PFSK-1 (cell line): Measurements from ENCODE around the gene WDR76.

Experiments used
- POLR2AphosphoS5 ChIP-seq: IDR thresholded peaks from 2 replicates; pipeline ENCODE4 v1.6.1; 2012; ENCODE audit warnings: low read depth, mild to moderate bottlenecking, control low read depth, low read length, moderate library complexity
- SIN3A ChIP-seq: IDR thresholded peaks from 2 replicates; pipeline ENCODE4 v1.6.1; 2012; ENCODE audit warnings: mild to moderate bottlenecking, low read length, moderate library complexity, borderline replicate concordance; ENCODE audit not compliant: insufficient read depth
- TAF1 ChIP-seq: IDR thresholded peaks from 2 replicates; pipeline ENCODE4 v1.6.1; 2012; ENCODE audit warnings: low read length, control low read depth, borderline replicate concordance; ENCODE audit not compliant: insufficient read depth
- TF ChIP-seq, protein P1 (sequence below), 2 experiments: IDR thresholded peaks; 2 replicates each; pipeline versions ENCODE4 v1.6.1 to v1.8.0; 2011 to 2012; ENCODE audit warnings: low read depth in 2 of 2, low read length in 2 of 2, control low read depth in 1 of 2, inconsistent platforms in 1 of 2, mild to moderate bottlenecking in 1 of 2, moderate library complexity in 1 of 2; ENCODE audit not compliant: insufficient read depth in 1 of 2

DNA sequence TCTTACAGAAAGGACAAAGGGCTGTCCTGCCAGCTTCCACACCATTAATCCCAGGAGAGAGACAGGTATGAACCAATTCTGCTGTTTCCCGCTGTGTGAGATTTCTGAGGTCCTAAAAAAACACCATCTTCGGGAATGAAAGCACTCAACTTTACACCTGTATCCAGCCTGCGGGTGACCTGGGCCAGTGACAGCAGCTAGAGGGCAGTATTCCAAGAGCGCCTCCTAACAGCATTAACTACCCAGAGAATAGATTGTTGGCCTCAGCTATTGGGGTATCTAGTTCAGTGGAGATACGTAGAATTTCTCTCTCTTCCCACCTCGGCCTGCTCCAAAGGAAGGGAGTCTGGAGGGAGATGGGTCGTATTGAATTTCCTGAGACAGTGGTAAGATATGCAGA lies 55.1 kb downstream of the WDR76 start:
- TF ChIP-seq, protein P1, sequence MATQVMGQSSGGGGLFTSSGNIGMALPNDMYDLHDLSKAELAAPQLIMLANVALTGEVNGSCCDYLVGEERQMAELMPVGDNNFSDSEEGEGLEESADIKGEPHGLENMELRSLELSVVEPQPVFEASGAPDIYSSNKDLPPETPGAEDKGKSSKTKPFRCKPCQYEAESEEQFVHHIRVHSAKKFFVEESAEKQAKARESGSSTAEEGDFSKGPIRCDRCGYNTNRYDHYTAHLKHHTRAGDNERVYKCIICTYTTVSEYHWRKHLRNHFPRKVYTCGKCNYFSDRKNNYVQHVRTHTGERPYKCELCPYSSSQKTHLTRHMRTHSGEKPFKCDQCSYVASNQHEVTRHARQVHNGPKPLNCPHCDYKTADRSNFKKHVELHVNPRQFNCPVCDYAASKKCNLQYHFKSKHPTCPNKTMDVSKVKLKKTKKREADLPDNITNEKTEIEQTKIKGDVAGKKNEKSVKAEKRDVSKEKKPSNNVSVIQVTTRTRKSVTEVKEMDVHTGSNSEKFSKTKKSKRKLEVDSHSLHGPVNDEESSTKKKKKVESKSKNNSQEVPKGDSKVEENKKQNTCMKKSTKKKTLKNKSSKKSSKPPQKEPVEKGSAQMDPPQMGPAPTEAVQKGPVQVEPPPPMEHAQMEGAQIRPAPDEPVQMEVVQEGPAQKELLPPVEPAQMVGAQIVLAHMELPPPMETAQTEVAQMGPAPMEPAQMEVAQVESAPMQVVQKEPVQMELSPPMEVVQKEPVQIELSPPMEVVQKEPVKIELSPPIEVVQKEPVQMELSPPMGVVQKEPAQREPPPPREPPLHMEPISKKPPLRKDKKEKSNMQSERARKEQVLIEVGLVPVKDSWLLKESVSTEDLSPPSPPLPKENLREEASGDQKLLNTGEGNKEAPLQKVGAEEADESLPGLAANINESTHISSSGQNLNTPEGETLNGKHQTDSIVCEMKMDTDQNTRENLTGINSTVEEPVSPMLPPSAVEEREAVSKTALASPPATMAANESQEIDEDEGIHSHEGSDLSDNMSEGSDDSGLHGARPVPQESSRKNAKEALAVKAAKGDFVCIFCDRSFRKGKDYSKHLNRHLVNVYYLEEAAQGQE (IDR thresholded peaks at IDR 0.05; ENCODE audit: insufficient read depth in 1 of 2, low read depth in 2 of 2, low read length in 2 of 2), result no peak
- no peak for TF ChIP-seq POLR2AphosphoS5
- no peak for TF ChIP-seq TAF1
- TF ChIP-seq SIN3A, result no peak
